Lower lobe of right lung (tissue), 2 donors: ENCODE results near the gene COL18A1. TPM values are rescaled to one million over a fixed set of nuclear protein-coding genes. Genes with fewer than 3 reads are reported as not detected.
A peak's percentile ranks its signal among the peaks of the same experiment; 100 is the strongest.
"Not testable (repeated sequence)": the region's sequence is repeated elsewhere in the genome, so short reads cannot be mapped to it uniquely, and the experiment has no call there.

ENCODE experiments used
- ATAC-seq, 2 donors: fragments of 200-7000 bp; cut with Tn5 transposase; one replicate each; pipeline ENCODE4 v1.9.1; 2020 to 2022; ENCODE audit warnings: mild to moderate bottlenecking in 2 of 2, moderate library complexity in 2 of 2
- DNase-seq: peaks from one replicate; pipeline ENCODE4 v3.0.0-alpha.2; 2020
- H3K27ac ChIP-seq: fragments of 200-600 bp; one replicate; pipeline ENCODE4 v1.8.0; 2022
- H3K27me3 ChIP-seq: fragments of 200-600 bp; one replicate; pipeline ENCODE4 v1.8.0; 2022; ENCODE audit warnings: low read depth
- H3K36me3 ChIP-seq: fragments of 200-600 bp; one replicate; pipeline ENCODE4 v1.8.0; 2022; ENCODE audit warnings: mild to moderate bottlenecking
- H3K4me1 ChIP-seq: fragments of 200-600 bp; one replicate; pipeline ENCODE4 v1.8.0; 2022
- H3K4me3 ChIP-seq: fragments of 200-600 bp; one replicate; pipeline ENCODE4 v1.8.0; 2022; ENCODE audit warnings: mild to moderate bottlenecking
- H3K9me3 ChIP-seq: fragments of 200-600 bp; one replicate; pipeline ENCODE4 v1.8.0; 2022
- CTCF ChIP-seq: fragments of 200-600 bp; IDR thresholded peaks from one replicate; pipeline ENCODE4 v1.8.0; 2022; ENCODE audit warnings: antibody characterized with exemption, mild to moderate bottlenecking
- intact Hi-C: fragments of 100-400 bp; cut with DNase I; formaldehyde crosslinking; loops from one replicate; pipeline ENCODE4 v1.11.0; 2022
- total RNA-seq: library from RNA; stranded (reverse); fragmentation: NEBNext Ultra II Directional; extraction: Animal tissue kit (Norgen Biotek cat#: 25700); gene quantifications from one replicate; pipeline ENCODE4 v1.2.1, GENCODE V29; 2021
- donor health status: DM: no; HTN: yes; CAD: no; lungs with severe emphysema.

COL18A1 gene
- total RNA-seq, 1 donor from 2014 or later = 45.1 TPM

GRCh38 chr21:45525910-45526306, 120.9 kb downstream of the COL18A1 start:
- Histone ChIP-seq H3K36me3 (peaks cover 13% of the 10 kb centered on the region), H3K4me3 (no peak overlapping the region), H3K27ac (no peak overlapping the region), H3K9me3 (peaks cover 6% of the 10 kb centered on the region), H3K27me3 (no peaks in the 10 kb centered on the region), H3K4me1 (peaks cover 9% of the 10 kb centered on the region)
- intact Hi-C loops = no loop called here
- ATAC-seq (no peak), DNase-seq (peak; percentile 20)
- TF ChIP-seq CTCF = no peak

GRCh38 chr21:45527151-45527999, 122.4 kb downstream of the COL18A1 start:
- H3K4me1 ChIP-seq, H3K27me3 ChIP-seq, H3K9me3 ChIP-seq, intact Hi-C loops, H3K4me3 ChIP-seq: not testable (repeated sequence)
- ATAC-seq = peak; percentile 70 to 80
- H3K36me3 ChIP-seq = peaks cover 20% of the 10 kb centered on the region
- peak overlapping the region; percentile 65 for H3K27ac ChIP-seq
- DNase-seq = peak; percentile 87

GRCh38 chr21:45528028-45528705, 123.2 kb downstream of the COL18A1 start:
- intact Hi-C loops = no loop called here
- Histone ChIP-seq H3K27ac (peak overlapping the region; percentile 65), H3K27me3 (no peaks in the 10 kb centered on the region), H3K9me3 (no peaks in the 10 kb centered on the region), H3K4me3 (no peak overlapping the region), H3K36me3 (peaks cover 20% of the 10 kb centered on the region), H3K4me1 (peaks cover 9% of the 10 kb centered on the region)
- TF ChIP-seq CTCF = no peak
- ATAC-seq = peak; percentile 40 to 49
- DNase-seq = peak; percentile 67

- peak in 1 of 2 donors; percentile 1 for ATAC-seq
- peak overlapping the region; percentile 65 for H3K27ac ChIP-seq
Measured at GRCh38 chr21:45528981-45529784, 124.2 kb downstream of the COL18A1 start.

GRCh38 chr21:45529785-45530422, 124.9 kb downstream of the COL18A1 start:
- Histone ChIP-seq H3K4me3 (no peak overlapping the region), H3K4me1 (peaks cover 25% of the 10 kb centered on the region), H3K27ac (no peak overlapping the region), H3K36me3 (peaks cover 19% of the 10 kb centered on the region), H3K9me3 (no peaks in the 10 kb centered on the region), H3K27me3 (no peaks in the 10 kb centered on the region)
- DNase-seq = no peak
- no peak for TF ChIP-seq CTCF
- intact Hi-C loops = no loop called here
- no peak for ATAC-seq

More at GRCh38 chr21:45528981-45529784, 124.2 kb downstream of the COL18A1 start:
- Histone ChIP-seq H3K27me3 (no peaks in the 10 kb centered on the region), H3K4me1 (peaks cover 18% of the 10 kb centered on the region), H3K4me3 (no peak overlapping the region), H3K36me3 (peaks cover 20% of the 10 kb centered on the region), H3K9me3 (no peaks in the 10 kb centered on the region)
- peak; percentile 55 for DNase-seq
- intact Hi-C loops = no loop called here
- no peak for TF ChIP-seq CTCF
